ENCODE results near the gene IFNG-AS1. TPM values are rescaled to one million over a fixed set of nuclear protein-coding genes. Genes with fewer than 3 reads are reported as not detected.

The IFNG-AS1 gene
- total and polyA plus RNA-seq, 7 donors = 0.29 TPM; not detected in 6

- TF ChIP-seq EP300 (IDR thresholded peaks at IDR 0.05) (no peak), POLR2AphosphoS5 (IDR thresholded peaks at IDR 0.05) (peak in 1 of 4 donors; percentile 49), POLR2A (IDR thresholded peaks at IDR 0.05) (no peak), CTCF (IDR thresholded peaks at IDR 0.05) (no peak)
- Histone ChIP-seq H3K4me1 (no peaks in the 10 kb centered on the region), H3K27me3 (no peaks in the 10 kb centered on the region), H3K9me3 (no peaks in the 10 kb centered on the region), H3K27ac (peak overlapping the region in 1 of 4 donors; percentile 40), H3K36me3 (no peaks in the 10 kb centered on the region), H3K4me3 (no peak overlapping the region)
- intact Hi-C loops (cut with DNase I) = no loop called here
- 81 to 83% methylated on average over 6 of the region's 6 CpGs for WGBS, 2 donors
- no peak for DNase-seq
Observed at GRCh38 chr12:67982164-67982563, 7.1 kb upstream of the IFNG-AS1 start.

GRCh38 chr12:67986632-67987031 lies 2.6 kb upstream of the IFNG-AS1 start:
- Histone ChIP-seq H3K9me3 (no peaks in the 10 kb centered on the region), H3K27me3 (no peaks in the 10 kb centered on the region), H3K4me3 (no peak overlapping the region), H3K27ac (no peak overlapping the region), H3K36me3 (no peaks in the 10 kb centered on the region), H3K4me1 (no peaks in the 10 kb centered on the region)
- TF ChIP-seq CTCF (IDR thresholded peaks at IDR 0.05) (no peak), POLR2A (IDR thresholded peaks at IDR 0.05) (no peak), EP300 (IDR thresholded peaks at IDR 0.05) (no peak), POLR2AphosphoS5 (IDR thresholded peaks at IDR 0.05) (no peak)
- intact Hi-C loops (cut with DNase I) = no loop called here
- no peak for DNase-seq

GRCh38 chr12:67988601-67989021 lies 636 bp upstream of the IFNG-AS1 start:
- no peaks in the 10 kb centered on the region for H3K36me3 ChIP-seq
- no peaks in the 10 kb centered on the region for H3K27me3 ChIP-seq
- TF ChIP-seq POLR2AphosphoS5 (IDR thresholded peaks at IDR 0.05) (no peak), CTCF (IDR thresholded peaks at IDR 0.05) (no peak), EP300 (IDR thresholded peaks at IDR 0.05) (no peak), POLR2A (IDR thresholded peaks at IDR 0.05) (no peak)
- H3K27ac ChIP-seq = no peak overlapping the region
- intact Hi-C loops (cut with DNase I) = no loop called here
- no peaks in the 10 kb centered on the region for H3K4me1 ChIP-seq
- H3K4me3 ChIP-seq = no peak overlapping the region
- no peaks in the 10 kb centered on the region for H3K9me3 ChIP-seq
- WGBS, 2 donors = 56 to 64% methylated on average over 1 of the region's 1 CpG
- no peak for DNase-seq

DNA sequence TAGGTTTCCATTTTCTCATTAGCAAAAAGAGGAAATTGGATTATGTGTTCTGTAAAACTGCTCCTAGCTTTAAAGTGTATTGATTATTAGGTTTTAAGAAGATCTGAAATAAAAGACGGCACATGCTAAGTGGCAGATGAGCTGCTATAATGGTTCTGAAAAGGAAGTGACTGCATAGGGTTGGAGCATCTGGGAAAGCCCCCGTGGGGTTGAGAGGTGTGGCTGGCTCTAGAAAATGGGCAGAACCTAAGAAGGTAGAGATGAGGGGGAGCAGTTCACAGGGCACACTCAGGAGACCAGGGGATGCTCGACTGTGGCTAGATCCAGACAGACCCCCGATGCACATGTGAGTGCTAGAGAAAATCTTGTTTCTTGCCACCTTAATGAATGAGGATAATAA lies 1.9 kb downstream of the IFNG-AS1 start:
- Histone ChIP-seq H3K4me1 (no peaks in the 10 kb centered on the region), H3K27me3 (no peaks in the 10 kb centered on the region), H3K27ac (no peak overlapping the region), H3K4me3 (no peak overlapping the region), H3K9me3 (no peaks in the 10 kb centered on the region), H3K36me3 (no peaks in the 10 kb centered on the region)
- DNase-seq = no peak
- intact Hi-C loops (cut with DNase I) = no loop called here
- no peak for TF ChIP-seq POLR2A (IDR thresholded peaks at IDR 0.05)
- TF ChIP-seq CTCF (IDR thresholded peaks at IDR 0.05) = no peak
- no peak for TF ChIP-seq POLR2AphosphoS5 (IDR thresholded peaks at IDR 0.05)
- TF ChIP-seq EP300 (IDR thresholded peaks at IDR 0.05) = no peak
- 59 to 75% methylated on average over 4 of the region's 4 CpGs for WGBS, 2 donors

DNA sequence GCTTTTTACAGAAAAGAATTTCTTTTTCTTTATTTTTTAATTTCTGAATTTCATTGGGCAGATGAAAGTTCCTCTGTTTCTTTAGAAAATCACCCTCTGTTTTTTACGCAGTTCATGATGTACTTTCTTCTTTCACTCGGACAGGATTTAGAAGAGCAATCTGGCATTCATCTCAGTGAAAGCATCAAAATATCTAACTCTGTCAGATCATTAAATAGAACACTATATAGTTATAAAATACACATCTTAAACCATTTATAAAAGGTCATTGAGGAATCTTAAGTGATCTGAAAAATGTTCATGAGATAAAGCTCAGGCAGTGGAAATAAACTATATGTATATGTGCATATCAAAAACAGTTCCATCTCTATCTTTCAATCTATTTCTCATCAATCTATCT lies 3.9 kb downstream of the IFNG-AS1 start:
- H3K9me3 ChIP-seq = no peaks in the 10 kb centered on the region
- DNase-seq = no peak
- H3K4me1 ChIP-seq = no peaks in the 10 kb centered on the region
- no peak overlapping the region for H3K4me3 ChIP-seq
- 77 to 87% methylated on average over 2 of the region's 2 CpGs for WGBS, 2 donors
- no peak overlapping the region for H3K27ac ChIP-seq
- no peaks in the 10 kb centered on the region for H3K36me3 ChIP-seq
- intact Hi-C loops (cut with DNase I) = no loop called here
- TF ChIP-seq EP300 (IDR thresholded peaks at IDR 0.05) (no peak), CTCF (IDR thresholded peaks at IDR 0.05) (no peak), POLR2AphosphoS5 (IDR thresholded peaks at IDR 0.05) (no peak), POLR2A (IDR thresholded peaks at IDR 0.05) (no peak)
- no peaks in the 10 kb centered on the region for H3K27me3 ChIP-seq
